Measurements from ENCODE around the gene GFM1. TPM values are rescaled to one million over a fixed set of nuclear protein-coding genes. Genes with fewer than 3 reads are reported as not detected.

GFM1 gene
- polyA plus RNA-seq, 1 donor (not counting 4 experiments of a cell fraction or from before 2014, with no cell fraction given): 35.9 TPM

DNA sequence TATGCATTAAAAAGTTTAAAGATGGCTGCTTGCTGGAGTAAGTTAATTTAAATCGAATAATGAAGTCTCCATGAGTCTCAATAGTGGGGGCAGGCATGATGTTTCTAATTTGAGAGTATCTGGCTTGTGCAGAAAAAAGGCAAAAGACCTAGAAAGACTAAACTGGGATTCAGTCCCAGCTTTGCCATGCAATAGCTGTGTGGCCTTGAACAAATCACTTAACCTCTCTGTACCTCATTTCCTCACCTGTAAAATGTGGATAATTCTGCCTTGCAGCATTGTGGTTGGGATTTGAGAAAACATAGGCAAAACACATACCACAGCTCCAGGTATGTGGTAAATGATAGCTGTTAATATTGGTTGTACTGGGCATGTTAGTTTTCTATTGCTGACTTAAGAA, 19.5 kb downstream of the GFM1 start:
- no peak for FAIRE-seq
- Histone ChIP-seq H3K79me2 (ENCODE audit: control insufficient read depth, insufficient read depth, low read length) (no peaks in the 10 kb centered on the region), H3K9me1 (ENCODE audit: control insufficient read depth, extremely low read depth, insufficient read depth, low read length) (no peaks in the 10 kb centered on the region), H4K20me1 (ENCODE audit: control insufficient read depth, extremely low read depth, insufficient read depth, low read length) (no peaks in the 10 kb centered on the region), H3K4me1 (ENCODE audit: control insufficient read depth, extremely low read depth, insufficient read depth, low read length) (no peaks in the 10 kb centered on the region), H3K27ac (ENCODE audit: control insufficient read depth, insufficient read depth, low read length) (no peak overlapping the region), H3K36me3 (ENCODE audit: control insufficient read depth in 2 of 2, extremely low read depth in 1 of 2, insufficient read depth in 2 of 2, low read length in 2 of 2) (peaks cover 19% of the 10 kb centered on the region in 2 experiments), H3K27me3 (ENCODE audit: control insufficient read depth, extremely low read depth, insufficient read depth, low read length) (no peaks in the 10 kb centered on the region), H3K4me2 (ENCODE audit: control insufficient read depth, extremely low read depth, insufficient read depth, low read depth, low read length) (no peak overlapping the region), H2AFZ (ENCODE audit: control insufficient read depth, low read length) (no peak overlapping the region), H3K9me3 (ENCODE audit: control insufficient read depth, low read depth, low read length) (no peaks in the 10 kb centered on the region), H3K9ac (ENCODE audit: control insufficient read depth, extremely low read depth, insufficient read depth, low read length) (no peak overlapping the region), H3K4me3 (ENCODE audit: control insufficient read depth in 2 of 3, extremely low read depth in 1 of 3, insufficient read depth in 2 of 3, low read depth in 1 of 3, low read length in 3 of 3) (no peak overlapping the region)
- no peak for DNase-seq (ENCODE audit: low read depth, low spot score)
- dilution Hi-C loops (cut with MboI; ENCODE audit: extremely low pct_ligation_motif_present, low sequenced_read_pairs): no loop called here
- TF ChIP-seq, protein P1, sequence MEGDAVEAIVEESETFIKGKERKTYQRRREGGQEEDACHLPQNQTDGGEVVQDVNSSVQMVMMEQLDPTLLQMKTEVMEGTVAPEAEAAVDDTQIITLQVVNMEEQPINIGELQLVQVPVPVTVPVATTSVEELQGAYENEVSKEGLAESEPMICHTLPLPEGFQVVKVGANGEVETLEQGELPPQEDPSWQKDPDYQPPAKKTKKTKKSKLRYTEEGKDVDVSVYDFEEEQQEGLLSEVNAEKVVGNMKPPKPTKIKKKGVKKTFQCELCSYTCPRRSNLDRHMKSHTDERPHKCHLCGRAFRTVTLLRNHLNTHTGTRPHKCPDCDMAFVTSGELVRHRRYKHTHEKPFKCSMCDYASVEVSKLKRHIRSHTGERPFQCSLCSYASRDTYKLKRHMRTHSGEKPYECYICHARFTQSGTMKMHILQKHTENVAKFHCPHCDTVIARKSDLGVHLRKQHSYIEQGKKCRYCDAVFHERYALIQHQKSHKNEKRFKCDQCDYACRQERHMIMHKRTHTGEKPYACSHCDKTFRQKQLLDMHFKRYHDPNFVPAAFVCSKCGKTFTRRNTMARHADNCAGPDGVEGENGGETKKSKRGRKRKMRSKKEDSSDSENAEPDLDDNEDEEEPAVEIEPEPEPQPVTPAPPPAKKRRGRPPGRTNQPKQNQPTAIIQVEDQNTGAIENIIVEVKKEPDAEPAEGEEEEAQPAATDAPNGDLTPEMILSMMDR (optimal IDR thresholded peaks at IDR 0.05 in 1 of 3, IDR thresholded peaks at IDR 0.05 in 1 of 3, conservative IDR thresholded peaks at IDR 0.05 in 1 of 3; ENCODE audit: extremely low read depth in 1 of 3, insufficient read depth in 2 of 3, low read length in 3 of 3): no peak
- TF ChIP-seq EZH2 (IDR thresholded peaks at IDR 0.05; ENCODE audit: low read length): no peak

DNA sequence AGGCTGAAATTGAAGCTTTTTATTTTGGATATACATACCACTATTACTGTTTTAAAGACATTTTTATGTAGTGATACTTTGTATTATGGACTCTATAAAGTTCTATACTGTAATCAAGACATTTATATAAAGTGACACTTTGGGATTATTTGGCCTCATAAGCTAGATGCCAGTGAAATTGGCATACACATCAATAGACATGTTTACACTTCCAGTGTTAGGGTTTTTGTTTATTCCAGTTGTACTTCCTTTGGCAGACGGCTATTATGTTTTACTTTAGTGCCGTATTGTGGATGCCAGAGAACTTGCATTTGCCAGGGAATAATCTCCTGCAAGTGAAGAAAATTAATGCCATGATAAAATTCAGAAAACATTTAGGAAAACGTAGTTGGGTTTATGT, 22.1 kb downstream of the GFM1 start:
- Histone ChIP-seq H3K79me2 (ENCODE audit: control insufficient read depth, insufficient read depth, low read length) (no peaks in the 10 kb centered on the region), H3K27ac (ENCODE audit: control insufficient read depth, insufficient read depth, low read length) (no peak overlapping the region), H3K4me2 (ENCODE audit: control insufficient read depth, extremely low read depth, insufficient read depth, low read depth, low read length) (no peak overlapping the region), H3K9ac (ENCODE audit: control insufficient read depth, extremely low read depth, insufficient read depth, low read length) (no peak overlapping the region), H3K9me3 (ENCODE audit: control insufficient read depth, low read depth, low read length) (no peaks in the 10 kb centered on the region), H3K4me3 (ENCODE audit: control insufficient read depth in 2 of 3, extremely low read depth in 1 of 3, insufficient read depth in 2 of 3, low read depth in 1 of 3, low read length in 3 of 3) (no peak overlapping the region), H4K20me1 (ENCODE audit: control insufficient read depth, extremely low read depth, insufficient read depth, low read length) (no peaks in the 10 kb centered on the region), H3K36me3 (ENCODE audit: control insufficient read depth in 2 of 2, extremely low read depth in 1 of 2, insufficient read depth in 2 of 2, low read length in 2 of 2) (peaks cover 13 to 16% of the 10 kb centered on the region in 2 experiments), H3K27me3 (ENCODE audit: control insufficient read depth, extremely low read depth, insufficient read depth, low read length) (no peaks in the 10 kb centered on the region), H3K9me1 (ENCODE audit: control insufficient read depth, extremely low read depth, insufficient read depth, low read length) (no peaks in the 10 kb centered on the region), H2AFZ (ENCODE audit: control insufficient read depth, low read length) (no peak overlapping the region), H3K4me1 (ENCODE audit: control insufficient read depth, extremely low read depth, insufficient read depth, low read length) (no peaks in the 10 kb centered on the region)
- TF ChIP-seq, protein P1 (optimal IDR thresholded peaks at IDR 0.05 in 1 of 3, IDR thresholded peaks at IDR 0.05 in 1 of 3, conservative IDR thresholded peaks at IDR 0.05 in 1 of 3; ENCODE audit: extremely low read depth in 1 of 3, insufficient read depth in 2 of 3, low read length in 3 of 3): no peak
- TF ChIP-seq EZH2 (IDR thresholded peaks at IDR 0.05; ENCODE audit: low read length): no peak
- FAIRE-seq: no peak
- DNase-seq (ENCODE audit: low read depth, low spot score): no peak
- dilution Hi-C loops (cut with MboI; ENCODE audit: extremely low pct_ligation_motif_present, low sequenced_read_pairs): no loop called here
